H1 (cell line): ENCODE results near the gene IGSF23. TPM values are rescaled to one million over a fixed set of nuclear protein-coding genes. Genes with fewer than 3 reads are reported as not detected.

Experiments
- CTCF ChIA-PET: fragments of 300-600 bp; sonication (Branson Sonifier 250); formaldehyde crosslinking; loops from one replicate; lab custom pipeline; 2021; ENCODE audit not compliant: partially characterized antibody; lab: Charles Lee
- POLR2A ChIA-PET: fragments of 300-600 bp; sonication (Branson Sonifier 250); formaldehyde crosslinking; loops from one replicate; lab custom pipeline; 2021; ENCODE audit warnings: inconsistent platforms; ENCODE audit not compliant: partially characterized antibody; lab: Charles Lee
- DNase-seq, 2 experiments: peaks; one replicate each; pipeline versions ENCODE4 v3.0.0 to v3.0.0-alpha.2; 2010 to 2022; ENCODE audit warnings: low spot score in 2 of 2, low read depth in 1 of 2, mixed read lengths in 1 of 2
- FAIRE-seq: peaks from 2 replicates; lab custom pipeline; 2011; peaks lifted over from hg19 to GRCh38; lab: Jason Lieb, UNC
- H2AFZ ChIP-seq: 2 replicates; pipeline ENCODE4 v1.8.1; 2012; ENCODE audit warnings: low read length, inconsistent platforms
- H2AK5ac ChIP-seq: 2 replicates; pipeline ENCODE4 v1.6.1; 2013; ENCODE audit warnings: low read depth, low read length
- H2BK120ac ChIP-seq: replicated peaks from 2 replicates; pipeline ENCODE3; 2013; ENCODE audit warnings: low read depth, low read length, inconsistent platforms
- H2BK12ac ChIP-seq: 2 replicates; pipeline ENCODE4 v1.6.1; 2013; ENCODE audit warnings: low read depth, low read length
- H2BK15ac ChIP-seq: 2 replicates; pipeline ENCODE4 v1.6.1; 2013; ENCODE audit warnings: low read length
- H2BK20ac ChIP-seq: 2 replicates; pipeline ENCODE4 v1.6.1; 2013; ENCODE audit warnings: low read length
- H2BK5ac ChIP-seq: 2 replicates; pipeline ENCODE4 v1.6.1; 2013; ENCODE audit warnings: low read depth, low read length
- H3K14ac ChIP-seq: 2 replicates; pipeline ENCODE4 v1.6.1; 2013; ENCODE audit warnings: inconsistent platforms; ENCODE audit not compliant: insufficient read length
- H3K18ac ChIP-seq: 2 replicates; pipeline ENCODE4 v1.6.1; 2013; ENCODE audit warnings: low read length; ENCODE audit errors: extremely low read depth
- H3K23ac ChIP-seq: 2 replicates; pipeline ENCODE4 v1.6.1; 2013; ENCODE audit warnings: inconsistent platforms; ENCODE audit not compliant: insufficient read length
- H3K23me2 ChIP-seq: 2 replicates; pipeline ENCODE4 v1.6.1; 2013; ENCODE audit warnings: low read depth, low read length
- H3K27ac ChIP-seq: 2 replicates; pipeline ENCODE4 v1.6.1; 2011; ENCODE audit warnings: low read depth, low read length, inconsistent platforms
- H3K27me3 ChIP-seq, 4 experiments: replicated peaks in 1 of 4; 1 replicate in 1 of 4; 2 replicates in 3 of 4; pipeline versions ENCODE4 v1.6.1 to v1.8.1; 2011 to 2013; ENCODE audit warnings: low read length in 3 of 4, mild to moderate bottlenecking in 3 of 4, inconsistent platforms in 2 of 4, mixed read lengths in 2 of 4, moderate library complexity in 1 of 4; ENCODE audit not compliant: control insufficient read depth in 3 of 4, insufficient read depth in 3 of 4; ENCODE audit errors: extremely low read depth in 1 of 4
- H3K36me3 ChIP-seq, 4 experiments: 2 replicates each; pipeline versions ENCODE4 v1.6.1 to v1.8.1; 2011 to 2013; ENCODE audit warnings: mild to moderate bottlenecking in 4 of 4, low read length in 3 of 4, moderate library complexity in 2 of 4, control low read depth in 1 of 4, inconsistent platforms in 1 of 4; ENCODE audit not compliant: insufficient read depth in 4 of 4, control insufficient read depth in 2 of 4
- H3K4ac ChIP-seq: replicated peaks from 2 replicates; pipeline ENCODE3; 2013; ENCODE audit warnings: low read length, low read depth, mixed read lengths, inconsistent platforms; ENCODE audit not compliant: insufficient read length
- H3K4me1 ChIP-seq, 4 experiments: replicated peaks in 1 of 4; 1 replicate in 1 of 4; 2 replicates in 3 of 4; pipeline versions ENCODE4 v1.6.1 to v1.8.1; 2011 to 2013; ENCODE audit warnings: low read length in 3 of 4, inconsistent platforms in 2 of 4, mixed read lengths in 1 of 4; ENCODE audit not compliant: insufficient read depth in 4 of 4, control insufficient read depth in 3 of 4
- H3K4me2 ChIP-seq, 2 experiments: 2 replicates each; pipeline versions ENCODE4 v1.6.1 to v1.8.1; 2011 to 2013; ENCODE audit warnings: low read depth in 2 of 2, low read length in 2 of 2, control low read depth in 1 of 2, inconsistent platforms in 1 of 2, mild to moderate bottlenecking in 1 of 2; ENCODE audit not compliant: insufficient read depth in 1 of 2
- H3K4me3 ChIP-seq, 4 experiments: fragments of 200-600, 300-600 bp in 1 of 4; sonication (generic), shearing (Covaris generic), sonication (Bioruptor Twin) in 1 of 4; 2 replicates each; pipeline versions ENCODE4 v1.5.1 to v1.8.1; 2011 to 2016; ENCODE audit warnings: low read length in 4 of 4, low read depth in 3 of 4, control low read depth in 2 of 4, inconsistent platforms in 2 of 4, mild to moderate bottlenecking in 2 of 4, mixed read lengths in 1 of 4, moderate library complexity in 1 of 4; ENCODE audit not compliant: insufficient read depth in 2 of 4; ENCODE audit errors: extremely low read depth in 1 of 4
- H3K56ac ChIP-seq: replicated peaks from 2 replicates; pipeline ENCODE3; 2013; ENCODE audit warnings: low read depth, mild to moderate bottlenecking, mixed read lengths, low read length, inconsistent platforms; ENCODE audit not compliant: insufficient read length
- H3K79me1 ChIP-seq: 2 replicates; pipeline ENCODE4 v1.6.1; 2013; ENCODE audit warnings: low read depth, low read length, control low read depth
- H3K79me2 ChIP-seq, 2 experiments: 2 replicates each; pipeline versions ENCODE4 v1.6.1 to v1.8.1; 2012 to 2013; ENCODE audit warnings: low read length in 2 of 2, mild to moderate bottlenecking in 2 of 2, inconsistent platforms in 1 of 2; ENCODE audit not compliant: insufficient read depth in 2 of 2, control insufficient read depth in 1 of 2
- H3K9ac ChIP-seq, 4 experiments: replicated peaks in 1 of 4; 1 replicate in 1 of 4; 2 replicates in 3 of 4; pipeline versions ENCODE4 v1.6.1 to v1.8.1; 2011 to 2013; ENCODE audit warnings: low read depth in 3 of 4, low read length in 3 of 4, control low read depth in 2 of 4, mild to moderate bottlenecking in 2 of 4, moderate library complexity in 2 of 4, inconsistent platforms in 1 of 4; ENCODE audit errors: extremely low read depth in 1 of 4
- H3K9me3 ChIP-seq, 2 experiments: 2 replicates each; pipeline versions ENCODE4 v1.6.1 to v1.8.1; 2012 to 2013; ENCODE audit warnings: mild to moderate bottlenecking in 2 of 2, moderate library complexity in 2 of 2, control low read depth in 1 of 2, inconsistent platforms in 1 of 2, low read depth in 1 of 2, low read length in 1 of 2, mixed read lengths in 1 of 2; ENCODE audit not compliant: insufficient read depth in 2 of 2
- H4K20me1 ChIP-seq, 2 experiments: replicated peaks in 1 of 2; 2 replicates each; pipeline versions ENCODE3 to v1.8.1; 2011 to 2013; ENCODE audit warnings: inconsistent platforms in 2 of 2, low read length in 2 of 2, mild to moderate bottlenecking in 1 of 2; ENCODE audit not compliant: insufficient read depth in 2 of 2, control insufficient read depth in 1 of 2
- H4K5ac ChIP-seq: 2 replicates; pipeline ENCODE4 v1.6.1; 2013; ENCODE audit warnings: low read length, low read depth, mixed read lengths, inconsistent platforms; ENCODE audit not compliant: insufficient read length
- H4K8ac ChIP-seq: 2 replicates; pipeline ENCODE4 v1.8.0; 2013; ENCODE audit warnings: mild to moderate bottlenecking, moderate library complexity, low read length, inconsistent platforms; ENCODE audit not compliant: insufficient read depth; ENCODE audit errors: extremely low read depth
- H4K91ac ChIP-seq: replicated peaks from 2 replicates; pipeline ENCODE3; 2013; ENCODE audit warnings: low read length, mixed read lengths, inconsistent platforms; ENCODE audit not compliant: insufficient read length
- CBX5 ChIP-seq: fragments of 300-800, 300-1000 bp; sonication (generic); IDR thresholded peaks from 2 replicates; pipeline ENCODE4 v1.7.1; 2016; ENCODE audit warnings: antibody characterized with exemption, low read length, low read depth
- CTBP2 ChIP-seq: IDR thresholded peaks from 2 replicates; pipeline ENCODE4 v1.7.0; 2011; ENCODE audit warnings: borderline replicate concordance, mild to moderate bottlenecking, moderate library complexity, mixed read lengths, low read length; ENCODE audit not compliant: insufficient read depth, insufficient read length
- EP300 ChIP-seq, 2 experiments: IDR thresholded peaks; 1 replicate in 1 of 2; 2 replicates in 1 of 2; pipeline ENCODE4 v1.6.1; 2011 to 2012; ENCODE audit warnings: low read depth in 2 of 2, low read length in 2 of 2, mild to moderate bottlenecking in 2 of 2, borderline replicate concordance in 1 of 2, inconsistent platforms in 1 of 2, moderate library complexity in 1 of 2
- JUN ChIP-seq: IDR thresholded peaks from 2 replicates; pipeline ENCODE4 v1.6.1; 2011; ENCODE audit warnings: low read depth, mild to moderate bottlenecking, improper control_type of control experiment, low read length
- JUND ChIP-seq: IDR thresholded peaks from 2 replicates; pipeline ENCODE4 v1.6.1; 2011; ENCODE audit warnings: mild to moderate bottlenecking, improper control_type of control experiment, low read length
- KDM4A ChIP-seq: IDR thresholded peaks from one replicate; pipeline ENCODE4 v1.7.1; 2012; ENCODE audit warnings: low read depth, mild to moderate bottlenecking, moderate library complexity, low read length, inconsistent platforms; ENCODE audit not compliant: severe bottlenecking
- MAFK ChIP-seq: IDR thresholded peaks from 2 replicates; pipeline ENCODE4 v1.6.1; 2012; ENCODE audit warnings: low read depth, mild to moderate bottlenecking, improper control_type of control experiment, low read length
- POU5F1 ChIP-seq: IDR thresholded peaks from 2 replicates; pipeline ENCODE4 v1.6.1; 2011; ENCODE audit warnings: low read depth, mild to moderate bottlenecking, low read length, moderate library complexity
- RFX5 ChIP-seq: IDR thresholded peaks from 2 replicates; pipeline ENCODE4 v1.6.1; 2011; ENCODE audit warnings: low read depth, low read length, improper control_type of control experiment, borderline replicate concordance
- SIN3A ChIP-seq, 2 experiments: IDR thresholded peaks in 1 of 2; conservative IDR thresholded peaks in 1 of 2; 2 replicates each; pipeline ENCODE4 v1.6.1; 2011 to 2012; ENCODE audit warnings: low read length in 2 of 2, improper control_type of control experiment in 1 of 2, low read depth in 1 of 2, mild to moderate bottlenecking in 1 of 2
- SIRT6 ChIP-seq: IDR thresholded peaks from one replicate; pipeline ENCODE4 v1.7.1; 2012; ENCODE audit warnings: low read length, inconsistent platforms
- SP2 ChIP-seq: IDR thresholded peaks from 2 replicates; pipeline ENCODE4 v1.6.1; 2012; ENCODE audit warnings: mild to moderate bottlenecking, low read length, inconsistent platforms
- WGBS, 2 experiments: shearing (Covaris generic) in 1 of 2; methylation state at CpG; one replicate each; pipeline versions ENCODE4 v1.1.6 to v1.1.7; 2013 to 2015; ENCODE audit warnings: low lambda C conversion rate in 2 of 2, mixed read lengths in 2 of 2, inconsistent platforms in 1 of 2, low coverage in 1 of 2, missing lambda C conversion rate in 1 of 2; ENCODE audit not compliant: insufficient replicate concordance in 2 of 2, insufficient coverage in 1 of 2, insufficient read length in 1 of 2; ENCODE audit errors: extremely low coverage in 1 of 2, missing lambda C conversion rate in 1 of 2; 5-methylcytosine and 5-hydroxymethylcytosine counted together
- polyA plus RNA-seq, 7 experiments: library from polyadenylated mRNA; depleted of rRNA in 3 of 7; stranded (reverse) in 5 of 7; unstranded in 2 of 7; fragments of >200 nt in 5 of 7; fragments of 200-250 nt in 2 of 7; gene quantifications; 1 replicate in 5 of 7; 2 replicates in 1 of 7; 4 replicates in 1 of 7; pipeline versions ENCODE4 v1.2.1 to v1.2.3, GENCODE V29; 2011 to 2013; ENCODE audit warnings: missing spikeins in 2 of 7, mixed read lengths in 2 of 7
- total RNA-seq: library from RNA; stranded (reverse); fragmentation: NEBNext Ultra II Directional; extraction: Animal tissue kit (Norgen Biotek cat#: 25700); gene quantifications from 2 replicates; pipeline ENCODE4 v1.2.1, GENCODE V29; 2021

IGSF23 gene
- total and polyA plus RNA-seq, 2 of the 8 experiments (the other 6 are each of a cell fraction or from before 2014, with no cell fraction given): not detected

DNA sequence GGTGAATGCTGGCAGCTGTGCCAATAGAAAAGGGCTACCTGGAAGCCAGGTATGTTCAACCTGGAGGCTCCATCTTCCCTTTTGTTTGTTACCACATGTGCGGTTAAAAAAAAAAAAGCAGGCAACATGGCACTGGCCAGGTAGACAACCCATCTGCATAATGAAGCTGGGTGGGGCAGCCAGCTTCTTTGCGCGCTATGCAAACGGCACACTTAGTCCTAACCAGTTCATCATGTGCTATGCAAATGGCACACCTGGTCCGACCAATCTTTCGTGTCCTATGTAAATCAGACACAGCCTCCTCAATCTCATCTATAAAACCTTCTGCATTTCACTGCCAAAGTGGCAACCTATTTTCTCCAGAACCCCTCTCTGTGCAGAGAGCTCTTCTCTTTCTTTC is 11.3 kb upstream of the IGSF23 start:
- Histone ChIP-seq H3K79me2 (no peaks in the 10 kb centered on the region), H4K91ac (no peak overlapping the region), H4K5ac (no peak overlapping the region), H2BK15ac (no peak overlapping the region), H3K23ac (no peak overlapping the region), H2BK12ac (no peak overlapping the region), H3K79me1 (no peaks in the 10 kb centered on the region), H3K14ac (no peak overlapping the region), H3K56ac (no peak overlapping the region), H2AK5ac (no peak overlapping the region), H3K4me1 (peaks cover 0 to 5% (median 2%) of the 10 kb centered on the region in 4 experiments; a peak in 4 of 7 replicates), H3K4me3 (no peak overlapping the region), H2BK20ac (no peak overlapping the region), H2BK5ac (no peak overlapping the region), H2BK120ac (no peak overlapping the region), H3K9me3 (no peaks in the 10 kb centered on the region), H3K4ac (no peak overlapping the region), H3K18ac (no peak overlapping the region), H2AFZ (no peak overlapping the region), H4K8ac (no peak overlapping the region), H3K27ac (no peak overlapping the region), H3K27me3 (no peaks in the 10 kb centered on the region), H3K36me3 (no peaks in the 10 kb centered on the region)
- FAIRE-seq: no peak
- ChIA-PET CTCF (interaction anchor here (0.6 to 6.5 kb wide), 8 partner anchors 9 to 1013 kb away, joined by 3 to 42 read pairs (median 6); partner anchors contain the start of gene IGSF23), POLR2A (interaction anchor here (0.6 to 0.9 kb wide), 2 partner anchors 297 to 651 kb away, joined by 3 to 4 read pairs; partner anchors contain the start of genes ZNF221 and ZNF235)
- DNase-seq: no peak
- TF ChIP-seq JUN: no peak
- no peak for TF ChIP-seq JUND
- no peak for TF ChIP-seq EP300 (IDR thresholded peaks at IDR 0.05; ENCODE audit: borderline replicate concordance in 1 of 2, low read depth in 2 of 2, low read length in 2 of 2)
- TF ChIP-seq CBX5: no peak
- no peak for TF ChIP-seq MAFK
- TF ChIP-seq SP2: no peak
- no peak for TF ChIP-seq CTBP2
- TF ChIP-seq SIRT6: no peak
- TF ChIP-seq SIN3A (conservative IDR thresholded peaks at IDR 0.05 in 1 of 2, IDR thresholded peaks at IDR 0.05 in 1 of 2; ENCODE audit: low read depth in 1 of 2, low read length in 2 of 2): no peak
- TF ChIP-seq RFX5: no peak
- TF ChIP-seq POU5F1: no peak
- no peak for TF ChIP-seq KDM4A
- TF ChIP-seq, all 59 proteins: peak for 0
- no peak overlapping the region for H3K9ac ChIP-seq
- no peak overlapping the region for H3K4me2 ChIP-seq
- WGBS, 2 experiments: 87% methylated on average over 6 of the region's 6 CpGs; no CpG with 5 or more reads in 1 of the 2 experiments
- H3K23me2 ChIP-seq: no peaks in the 10 kb centered on the region
- H4K20me1 ChIP-seq: no peaks in the 10 kb centered on the region
